ENCODE measurements around the gene DDX54. TPM values are rescaled to one million over a fixed set of nuclear protein-coding genes. Genes with fewer than 3 reads are reported as not detected.

Gene DDX54
- total RNA-seq, 1 donor from 2014 or later, result 66.7 TPM

DNA sequence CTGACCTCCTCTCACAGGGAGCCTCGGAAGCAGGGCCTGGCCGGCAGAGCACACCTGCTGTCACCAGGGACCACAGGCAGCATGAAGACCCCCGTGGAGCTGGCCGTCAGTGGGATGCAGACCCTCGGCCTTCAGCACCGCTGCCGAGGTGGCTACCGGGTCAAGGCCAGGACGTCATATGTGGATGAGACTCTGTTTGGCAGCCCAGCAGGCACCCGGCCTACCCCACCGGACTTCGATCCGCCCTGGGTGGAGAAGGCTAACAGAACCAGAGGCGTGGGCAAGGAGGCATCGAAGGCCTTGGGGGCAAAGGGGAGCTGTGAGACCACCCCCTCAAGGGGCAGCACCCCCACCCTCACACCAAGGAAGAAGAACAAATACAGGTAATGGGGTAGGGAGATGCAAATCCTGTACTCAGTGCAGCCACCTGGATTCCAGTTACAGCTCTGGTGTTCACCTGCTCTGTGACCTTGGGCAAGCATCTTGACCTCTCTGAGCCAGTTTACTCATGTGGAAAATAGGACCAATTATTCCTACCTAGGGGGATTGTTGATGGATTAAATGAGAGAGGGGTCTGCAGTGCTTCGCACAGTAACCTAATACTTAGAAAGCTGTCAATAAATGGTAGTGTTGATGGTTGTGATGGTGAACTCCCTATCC lies 1.5 kb upstream of the DDX54 start:
- peaks cover 19% of the 10 kb centered on the region for H3K36me3 Mint-ChIP-seq
- peak overlapping the region; percentile 72 for H3K27ac Mint-ChIP-seq
- H3K4me1 Mint-ChIP-seq, result peaks cover 14% of the 10 kb centered on the region
- H3K27me3 Mint-ChIP-seq (ENCODE audit: low read depth), result no peaks in the 10 kb centered on the region
- no peaks in the 10 kb centered on the region for H3K9me3 Mint-ChIP-seq
- no peak for DNase-seq (ENCODE audit: low spot score in 2 of 2, unreplicated experiment in 2 of 2)
- peak overlapping the region; percentile 90 for H3K4me3 Mint-ChIP-seq
- TF ChIP-seq CTCF (IDR thresholded peaks at IDR 0.05; ENCODE audit: unreplicated experiment), result no peak

DNA sequence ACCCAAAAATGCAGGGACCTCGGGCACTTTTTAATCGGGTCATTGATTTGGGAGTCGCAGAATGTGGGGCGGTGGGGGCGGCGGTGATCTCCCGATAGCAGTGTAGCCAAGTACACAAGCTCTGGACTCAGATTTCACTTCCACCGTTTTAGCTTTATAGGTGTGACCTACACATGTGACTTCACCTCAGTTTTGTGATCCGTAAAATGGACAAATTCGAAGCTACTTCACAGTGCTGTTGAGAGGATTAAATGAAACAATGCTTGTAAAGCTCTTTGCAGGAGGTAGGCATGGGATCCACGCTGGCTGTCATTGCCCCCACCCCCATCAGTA lies 721 bp upstream of the DDX54 start:
- Mint-ChIP-seq H3K27me3 (ENCODE audit: low read depth) (no peaks in the 10 kb centered on the region), H3K4me1 (peaks cover 14% of the 10 kb centered on the region), H3K36me3 (peaks cover 20% of the 10 kb centered on the region), H3K4me3 (peak overlapping the region; percentile 90), H3K27ac (peak overlapping the region; percentile 88), H3K9me3 (no peaks in the 10 kb centered on the region)
- DNase-seq (ENCODE audit: low spot score in 2 of 2, unreplicated experiment in 2 of 2), result no peak
- TF ChIP-seq CTCF (IDR thresholded peaks at IDR 0.05; ENCODE audit: unreplicated experiment), result no peak

DNA sequence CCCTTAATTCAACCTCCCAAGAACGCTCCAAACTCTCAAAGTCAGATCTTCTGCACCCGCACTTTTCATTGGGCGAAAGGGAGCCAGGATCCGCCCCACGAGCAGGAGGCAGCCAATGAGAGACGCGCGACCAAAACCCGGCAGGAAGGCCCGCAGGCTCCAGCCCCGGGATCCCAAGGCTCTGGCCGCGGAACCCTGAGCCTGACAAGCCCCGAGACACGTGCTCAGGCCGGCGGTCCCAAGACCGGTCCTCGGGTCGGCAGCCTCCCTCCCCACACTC lies 438 bp downstream of the DDX54 start:
- Mint-ChIP-seq H3K4me3 (peak overlapping the region; percentile 90), H3K9me3 (no peaks in the 10 kb centered on the region), H3K36me3 (peaks cover 26% of the 10 kb centered on the region), H3K27me3 (ENCODE audit: low read depth) (no peaks in the 10 kb centered on the region), H3K27ac (peak overlapping the region; percentile 88), H3K4me1 (peaks cover 14% of the 10 kb centered on the region)
- TF ChIP-seq CTCF (IDR thresholded peaks at IDR 0.05; ENCODE audit: unreplicated experiment), result no peak
- peak; percentile 77 to 90 for DNase-seq (ENCODE audit: low spot score in 2 of 2, unreplicated experiment in 2 of 2)

DNA sequence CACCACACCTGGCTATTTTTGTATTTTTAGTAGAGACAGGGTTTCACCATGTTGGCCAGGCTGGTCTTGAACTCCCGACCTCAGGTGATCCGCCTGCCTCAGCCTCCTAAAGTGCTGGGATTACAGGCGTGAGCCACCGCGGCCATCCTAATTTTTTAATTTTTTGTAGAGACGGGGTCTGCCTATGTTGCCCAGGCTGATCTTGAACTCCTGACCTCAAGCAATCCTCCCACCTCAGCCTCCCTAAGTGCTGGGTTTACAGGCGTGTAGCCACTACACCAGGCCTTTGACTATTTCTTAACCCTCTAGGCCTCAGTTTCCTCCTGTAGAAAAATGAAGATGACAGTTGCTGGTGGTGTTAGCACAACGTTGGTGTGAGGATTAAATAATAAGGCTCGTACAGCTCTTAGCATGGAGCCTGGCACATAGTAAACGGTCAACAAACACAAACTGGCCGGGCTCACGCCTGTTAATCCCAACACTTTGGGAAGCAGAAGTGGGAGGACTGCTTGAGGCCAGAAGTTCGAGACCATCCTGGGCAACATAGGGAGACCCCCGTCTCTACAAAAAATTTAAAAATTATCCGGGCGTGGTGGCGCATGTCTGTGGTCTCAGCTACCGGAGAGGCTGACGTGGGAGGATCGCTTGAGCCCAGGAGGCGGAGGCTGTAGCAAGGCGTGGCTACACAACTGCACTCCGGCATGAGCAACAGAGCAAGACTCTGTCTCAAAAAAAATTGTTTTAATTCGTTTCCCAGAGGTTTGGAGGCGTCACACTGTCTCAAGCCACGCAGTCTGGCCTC lies 979 bp downstream of the DDX54 start:
- H3K4me1 Mint-ChIP-seq, result peaks cover 14% of the 10 kb centered on the region
- peak overlapping the region; percentile 88 for H3K27ac Mint-ChIP-seq
- H3K36me3 Mint-ChIP-seq, result peaks cover 29% of the 10 kb centered on the region
- TF ChIP-seq CTCF (IDR thresholded peaks at IDR 0.05; ENCODE audit: unreplicated experiment), result no peak
- no peaks in the 10 kb centered on the region for H3K27me3 Mint-ChIP-seq (ENCODE audit: low read depth)
- DNase-seq (ENCODE audit: low spot score in 2 of 2, unreplicated experiment in 2 of 2), result no peak
- H3K9me3 Mint-ChIP-seq, result no peaks in the 10 kb centered on the region
- H3K4me3 Mint-ChIP-seq, result peak overlapping the region; percentile 90

DNA sequence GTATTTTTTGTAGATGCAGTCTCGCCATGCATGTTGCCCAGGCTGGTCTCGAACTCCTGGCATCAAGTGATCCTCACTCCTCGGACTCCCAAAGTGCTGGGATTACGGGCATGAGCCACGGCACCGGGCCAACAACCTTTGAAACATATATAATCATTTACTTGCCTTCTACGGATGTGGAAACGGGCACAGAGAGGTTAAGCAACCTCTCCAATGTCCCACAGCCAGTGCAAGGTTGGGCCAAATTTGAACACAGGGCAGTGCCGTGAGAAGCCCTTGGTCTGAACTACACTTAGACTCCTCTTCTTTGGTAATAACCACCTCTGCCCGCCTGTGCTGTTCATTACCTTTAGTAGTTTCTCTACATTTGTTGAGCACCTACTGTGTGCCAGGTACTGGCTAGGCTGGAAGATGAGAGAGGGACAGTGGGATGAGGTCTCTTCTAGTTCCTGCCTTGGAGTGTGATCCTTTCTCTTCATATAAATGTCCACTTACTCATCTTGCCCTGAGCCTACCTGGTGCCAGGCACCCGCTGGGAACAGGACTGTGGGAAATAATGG lies 2.2 kb downstream of the DDX54 start:
- Mint-ChIP-seq H3K27me3 (ENCODE audit: low read depth) (no peaks in the 10 kb centered on the region), H3K4me3 (peak overlapping the region; percentile 36), H3K9me3 (no peaks in the 10 kb centered on the region), H3K4me1 (peaks cover 14% of the 10 kb centered on the region), H3K27ac (no peak overlapping the region), H3K36me3 (peaks cover 35% of the 10 kb centered on the region)
- no peak for DNase-seq (ENCODE audit: low spot score in 2 of 2, unreplicated experiment in 2 of 2)
- no peak for TF ChIP-seq CTCF (IDR thresholded peaks at IDR 0.05; ENCODE audit: unreplicated experiment)

All from mesothelial cell of epicardium (in vitro differentiated cells).